Motor neuron (in vitro differentiated cells): Measurements from ENCODE around the gene GPRC5D. TPM values are rescaled to one million over a fixed set of nuclear protein-coding genes. Genes with fewer than 3 reads are reported as not detected.

Experiments used
- ATAC-seq, 8 experiments: fragments of 200-7000 bp; cut with Tn5 transposase; replicated peaks in 6 of 8; 2 replicates each; pipeline ENCODE4 v1.8.0; 2021; ENCODE audit warnings: mild to moderate bottlenecking in 8 of 8, moderate library complexity in 8 of 8
- H3K27ac ChIP-seq, 2 donors: fragments of 250-450 bp; sonication (Bioruptor Pico); 2 replicates each; pipeline ENCODE4 v1.9.0; 2021; ENCODE audit warnings: antibody characterized with exemption in 2 of 2, mild to moderate bottlenecking in 2 of 2, moderate library complexity in 1 of 2
- H3K4me1 ChIP-seq, 2 donors: fragments of 250-450 bp; sonication (Bioruptor Pico); replicated peaks in 1 of 2; 2 replicates each; pipeline ENCODE4 v1.6.1; 2021; ENCODE audit warnings: antibody characterized with exemption in 2 of 2, mild to moderate bottlenecking in 2 of 2, moderate library complexity in 1 of 2
- H3K4me3 ChIP-seq, 5 donors: fragments of 250-450 bp; sonication (Bioruptor Pico); 2 replicates each; pipeline ENCODE4 v1.9.0; 2021; ENCODE audit warnings: antibody characterized with exemption in 5 of 5, mild to moderate bottlenecking in 5 of 5, moderate library complexity in 4 of 5
- WGBS, 10 experiments: fragments of 450-650 bp; shearing (Covaris generic); methylation state at CpG; one replicate each; pipeline ENCODE4 v1.0.0; 2022; 5-methylcytosine and 5-hydroxymethylcytosine counted together
- in situ Hi-C, 9 experiments: fragments of 400-800 bp; cut with MboI; loops; one replicate each; pipeline ENCODE4 v1.15.0; 2021; ENCODE audit warnings: low sequenced_read_pairs in 9 of 9, low pct_unique_long_range_greater_than_20kb in 2 of 9; ENCODE audit not compliant: unreplicated experiment in 9 of 9
- total RNA-seq, 8 experiments: library from RNA; unstranded; fragments of 300-600 nt; gene quantifications; 2 replicates each; pipeline versions ENCODE4 v1.2.3 to v1.2.4, GENCODE V29; 2022

The GPRC5D gene
- total RNA-seq = 1 to 10 TPM in 2 of 8 experiments, under 1 TPM in 3, not detected in 3; 0.66 to 4.7 (median 0.88) TPM

DNA sequence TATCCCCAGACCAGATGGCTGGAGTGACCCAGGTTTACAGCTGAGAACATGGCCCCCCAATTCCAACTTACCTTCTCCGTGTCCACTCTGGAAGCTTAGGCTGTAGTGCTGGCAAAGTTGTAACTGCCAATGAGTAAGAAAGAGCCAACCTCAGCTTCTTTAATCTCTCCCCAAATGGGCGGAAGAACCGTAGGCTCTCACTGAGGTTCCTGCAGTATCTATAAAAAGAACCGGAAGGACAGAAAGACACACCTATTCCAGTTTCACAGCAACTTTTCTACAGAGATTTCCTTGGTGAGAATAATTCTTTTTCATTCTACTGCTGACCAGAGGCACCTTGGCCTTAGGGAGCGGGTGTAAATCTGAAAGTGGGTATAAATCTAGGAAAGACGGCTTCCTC lies at the start of gene GPRC5D:
Gene GPRC5D, minus strand, starts transcription at position 135 of the 400 bp plus-strand sequence. CDS start 1,786 bp downstream, outside the sequence.
- H3K4me3 ChIP-seq = no peak within 1 kb of the TSS
- H3K27ac ChIP-seq = no peak within 1 kb of the TSS
- 81 to 100% (median 94%) methylated on average over 2 to 6 of the region's 6 CpGs; no CpG with 5 or more reads in 1 of the 10 experiments for WGBS, 10 experiments
- in situ Hi-C loops = no loop called here
- no peaks in the 10 kb centered on the region for H3K4me1 ChIP-seq
- ATAC-seq = no peak

DNA sequence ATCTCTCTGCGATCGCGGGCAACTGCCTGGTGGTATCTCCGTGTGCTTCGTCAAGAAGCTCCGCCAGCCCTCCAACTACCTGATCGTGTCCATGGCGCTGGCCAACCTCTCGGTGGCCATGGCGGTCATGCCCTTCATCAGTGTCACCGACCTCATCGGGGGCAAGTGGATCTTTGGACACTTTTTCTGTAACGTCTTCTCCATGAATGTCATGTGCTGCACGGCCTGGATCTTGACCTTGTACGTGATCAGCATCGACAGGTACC lies 49.7 kb upstream of the GPRC5D start:
- 70 to 93% methylated on average over 3 to 4 of the region's 16 CpGs; no CpG with 5 or more reads in 8 of the 10 experiments for WGBS, 10 experiments
- Histone ChIP-seq H3K27ac (no peak overlapping the region), H3K4me1 (peaks cover 0 to 5% of the 10 kb centered on the region in 2 donors), H3K4me3 (peak overlapping the region; percentile 46 to 68 (median 58))
- no peak for ATAC-seq
- in situ Hi-C loops = loop anchor here in 1 of 9 experiments (25.0 kb wide), 1 partner anchor 211 kb away; no protein-coding TSS in a partner anchor

DNA sequence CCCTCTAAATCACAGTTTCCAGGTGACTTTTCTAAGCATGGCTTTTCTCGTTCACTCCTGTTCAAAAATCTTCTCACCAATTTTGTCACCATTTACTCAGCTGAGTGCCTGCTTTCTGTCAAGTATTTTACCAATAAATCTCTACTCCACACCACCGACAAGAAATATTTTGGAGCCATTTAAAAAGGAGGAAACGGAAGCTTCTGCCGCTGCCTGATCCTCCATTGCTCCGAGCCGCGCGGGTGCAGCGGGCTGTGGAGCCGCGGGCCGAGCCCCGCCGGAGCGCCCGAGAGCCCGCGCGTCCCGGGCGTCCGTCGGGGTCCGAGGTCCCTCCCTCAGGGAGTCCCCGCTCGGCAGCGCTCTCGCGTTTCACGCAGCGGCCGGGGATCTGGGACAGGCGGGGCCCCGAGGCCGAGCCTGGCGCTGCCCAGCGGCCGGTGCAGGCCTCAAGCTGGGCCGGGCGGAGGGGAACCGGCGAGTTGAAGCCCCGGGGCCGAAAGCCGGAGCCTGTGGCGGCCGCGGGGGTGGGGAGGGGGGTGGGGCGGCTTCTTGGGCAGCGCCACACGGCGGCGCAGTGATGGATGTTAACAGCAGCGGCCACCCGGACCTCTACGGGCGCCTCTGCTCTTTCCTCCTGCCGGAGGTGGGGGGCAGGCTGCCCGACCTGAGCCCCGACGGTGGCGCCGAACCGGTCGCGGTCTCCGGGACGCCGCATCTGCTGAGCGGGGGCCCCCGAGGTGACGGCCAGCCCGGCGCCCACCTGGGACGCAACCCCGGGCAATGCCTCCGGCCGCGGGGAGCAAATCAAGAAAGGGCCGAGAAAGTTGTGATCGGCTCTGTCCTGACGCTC lies 49.2 kb upstream of the GPRC5D start:
- peaks cover 0 to 5% of the 10 kb centered on the region in 2 donors for H3K4me1 ChIP-seq
- WGBS, 10 experiments = 0 to 24% (median 0%) methylated on average over 2 to 14 of the region's 82 CpGs; no CpG with 5 or more reads in 3 of the 10 experiments
- ATAC-seq = peak; percentile 17 to 44 (median 32)
- in situ Hi-C loops = loop anchor here in 1 of 9 experiments (25.0 kb wide), 1 partner anchor 211 kb away; no protein-coding TSS in a partner anchor
- peak overlapping the region; percentile 38 to 75 for H3K27ac ChIP-seq
- peak overlapping the region; percentile 46 to 68 (median 58) for H3K4me3 ChIP-seq

DNA sequence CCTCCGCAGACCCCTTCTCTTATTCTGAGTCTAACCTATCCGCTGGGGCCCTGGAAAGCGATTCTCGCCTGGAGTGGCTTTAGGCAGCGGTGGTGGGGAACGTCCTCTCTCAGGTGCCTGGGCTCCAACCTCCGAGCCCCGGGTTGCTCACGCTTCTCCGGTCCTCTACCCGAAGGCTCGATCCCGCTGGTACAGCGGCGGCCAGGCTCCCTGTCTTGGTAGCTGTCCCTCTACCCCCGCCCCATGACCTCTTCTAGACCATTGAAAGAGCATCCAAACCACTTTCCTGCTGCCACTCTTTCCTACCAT lies 48.6 kb upstream of the GPRC5D start:
- in situ Hi-C loops = loop anchor here in 1 of 9 experiments (25.0 kb wide), 1 partner anchor 212 kb away; no protein-coding TSS in a partner anchor
- ATAC-seq = peak; percentile 39 to 60 (median 56)

DNA sequence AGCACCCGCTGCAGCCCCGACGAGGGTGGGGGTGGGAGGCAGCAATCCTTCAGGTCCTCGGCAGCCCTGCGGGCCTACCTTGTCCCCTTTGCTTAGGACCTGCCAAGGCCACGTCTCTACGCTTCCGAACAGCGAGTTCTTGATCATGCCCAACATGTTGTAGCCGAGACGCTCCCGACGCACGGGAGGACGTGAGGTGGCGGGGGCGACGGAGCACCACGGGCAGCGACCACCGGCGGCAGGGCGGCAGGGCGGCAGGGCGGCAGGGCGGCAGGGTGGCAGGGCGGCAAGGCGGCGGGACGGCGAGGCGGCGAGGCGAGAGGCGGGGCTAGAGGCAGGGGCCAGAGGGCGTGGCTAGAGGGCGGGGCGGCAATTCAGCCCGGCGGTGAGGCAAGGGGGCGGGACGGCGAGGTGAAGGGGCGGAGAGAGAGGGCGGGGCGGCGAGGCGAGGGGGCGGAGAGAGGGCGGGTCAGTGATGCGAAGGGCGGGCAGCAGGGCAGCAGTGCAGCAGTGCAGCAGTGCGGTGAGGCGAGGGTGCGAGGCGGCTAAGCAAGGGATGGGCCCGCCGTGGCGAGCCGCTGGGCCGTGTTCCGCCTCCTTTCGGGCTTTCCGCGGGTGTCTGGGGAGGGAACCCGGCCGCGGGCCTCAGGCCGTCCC lies 48.1 kb upstream of the GPRC5D start, which contains the start of gene HEBP1:
Gene HEBP1, minus strand, starts transcription at position 307 of the 657 bp plus-strand sequence. Its CDS starts 151 bp downstream, at position 156.
- peaks cover 0 to 5% of the 10 kb centered on the region in 2 donors for H3K4me1 ChIP-seq
- H3K27ac ChIP-seq = peak within 1 kb of the TSS; percentile 38 to 75
- WGBS, 10 experiments = 0% methylated on average over 2 to 7 of the region's 69 CpGs; no CpG with 5 or more reads in 7 of the 10 experiments
- H3K4me3 ChIP-seq = peak within 1 kb of the TSS; percentile 46 to 68 (median 58)
- in situ Hi-C loops = loop anchor here in 1 of 9 experiments (25.0 kb wide), 1 partner anchor 212 kb away; no protein-coding TSS in a partner anchor
- peak; percentile 81 to 93 (median 90) for ATAC-seq

More for the DNA sequence above, 48.6 kb upstream of the GPRC5D start:
- WGBS, 10 experiments = 0 to 2% (median 0%) methylated on average over 1 to 10 of the region's 16 CpGs; no CpG with 5 or more reads in 7 of the 10 experiments
- peaks cover 0 to 5% of the 10 kb centered on the region in 2 donors for H3K4me1 ChIP-seq
- H3K27ac ChIP-seq = peak overlapping the region in 1 of 2 donors; percentile 12
- peak overlapping the region; percentile 46 to 68 (median 58) for H3K4me3 ChIP-seq

- H3K4me1 ChIP-seq = peaks cover 0 to 5% of the 10 kb centered on the region in 2 donors
- H3K27ac ChIP-seq = no peak overlapping the region
- peak overlapping the region; percentile 46 to 68 (median 58) for H3K4me3 ChIP-seq
- ATAC-seq = peak in 4 of 8 experiments; percentile 5 to 36 (median 14)
- in situ Hi-C loops = no loop called here
- WGBS, 10 experiments = 2 to 21% (median 13%) methylated on average over 2 to 21 of the region's 22 CpGs; no CpG with 5 or more reads in 2 of the 10 experiments
Measured at GRCh38 chr12:12999271-12999958, 47.4 kb upstream of the GPRC5D start.

DNA sequence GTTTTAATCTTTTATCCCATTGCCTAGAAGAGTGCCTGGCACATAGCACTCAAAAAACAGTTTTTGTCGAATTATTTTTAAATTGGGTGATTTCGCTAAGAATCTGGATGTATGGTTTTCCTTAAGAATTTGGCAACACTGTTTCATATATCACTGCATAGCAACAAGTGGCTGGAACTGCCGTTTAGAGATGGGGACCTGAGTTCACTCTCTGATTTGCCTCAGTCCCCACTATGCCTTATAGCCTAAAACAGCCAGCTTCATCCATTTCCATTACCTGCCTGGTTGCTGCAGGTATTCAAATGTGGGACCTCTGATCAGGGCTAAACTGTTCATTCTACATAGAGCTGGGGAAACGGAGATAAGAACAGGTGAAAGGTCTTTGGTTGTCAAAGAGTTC lies 46.3 kb upstream of the GPRC5D start:
- H3K4me1 ChIP-seq = peaks cover 0 to 5% of the 10 kb centered on the region in 2 donors
- in situ Hi-C loops = no loop called here
- ATAC-seq = no peak
- 50 to 100% (median 93%) methylated on average over 1 to 4 of the region's 4 CpGs; no CpG with 5 or more reads in 1 of the 10 experiments for whole genome bisulfite sequencing, 10 experiments
- H3K27ac ChIP-seq = no peak overlapping the region
- H3K4me3 ChIP-seq = no peak overlapping the region

GRCh38 chr12:12997734-12998133 lies 45.8 kb upstream of the GPRC5D start:
- Histone ChIP-seq H3K4me1 (peaks cover 0 to 5% of the 10 kb centered on the region in 2 donors), H3K4me3 (no peak overlapping the region), H3K27ac (no peak overlapping the region)
- no peak for ATAC-seq
- 60 to 100% (median 100%) methylated on average over 1 of the region's 2 CpGs; no CpG with 5 or more reads in 7 of the 10 experiments for WGBS, 10 experiments
- in situ Hi-C loops = no loop called here

- no peak overlapping the region for H3K27ac ChIP-seq
- in situ Hi-C loops = no loop called here
Measured at GRCh38 chr12:12997156-12997555, 45.2 kb upstream of the GPRC5D start.

GRCh38 chr12:12996209-12996608 lies 44.2 kb upstream of the GPRC5D start:
- Histone ChIP-seq H3K4me3 (no peak overlapping the region), H3K4me1 (peaks cover 2 to 4% of the 10 kb centered on the region in 2 donors), H3K27ac (no peak overlapping the region)
- in situ Hi-C loops = no loop called here
- no peak for ATAC-seq
- WGBS, 10 experiments = 85 to 90% (median 89%) methylated on average over 1 to 3 of the region's 3 CpGs; no CpG with 5 or more reads in 7 of the 10 experiments

More at GRCh38 chr12:12997156-12997555, 45.2 kb upstream of the GPRC5D start:
- Histone ChIP-seq H3K4me1 (peaks cover 0 to 5% of the 10 kb centered on the region in 2 donors), H3K4me3 (no peak overlapping the region)
- WGBS, 10 experiments = 10 to 100% (median 73%) methylated on average over 1 to 3 of the region's 3 CpGs; no CpG with 5 or more reads in 2 of the 10 experiments
- no peak for ATAC-seq

GRCh38 chr12:12995088-12995487 lies 43.1 kb upstream of the GPRC5D start:
- in situ Hi-C loops = no loop called here
- Histone ChIP-seq H3K4me3 (no peak overlapping the region), H3K4me1 (peaks cover 13 to 16% of the 10 kb centered on the region in 2 donors), H3K27ac (no peak overlapping the region)
- 80 to 100% (median 100%) methylated on average over 1 to 3 of the region's 3 CpGs; no CpG with 5 or more reads in 1 of the 10 experiments for WGBS, 10 experiments
- ATAC-seq = no peak

DNA sequence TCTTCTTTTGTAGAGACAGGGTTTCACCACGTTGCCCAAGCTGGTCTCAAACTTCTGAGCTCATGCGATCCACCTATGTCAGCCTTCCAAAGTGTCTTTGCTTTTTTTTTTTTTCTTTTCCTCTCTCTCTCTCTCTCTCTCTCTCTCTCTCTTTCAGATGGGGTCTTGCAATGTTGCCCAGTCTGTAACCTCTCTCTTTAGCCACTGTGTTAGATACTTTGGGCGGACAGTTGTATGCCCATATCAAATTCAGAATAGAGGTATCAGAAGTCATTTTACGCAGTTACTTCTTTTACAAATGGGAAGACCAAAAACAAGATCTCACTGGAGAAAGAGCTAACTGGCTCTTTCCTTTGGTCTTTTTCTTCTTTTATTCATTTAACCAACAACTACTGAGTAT lies 41.4 kb upstream of the GPRC5D start:
- H3K4me1 ChIP-seq = peaks cover 13 to 19% of the 10 kb centered on the region in 2 donors
- H3K4me3 ChIP-seq = no peak overlapping the region
- 75 to 100% (median 94%) methylated on average over 2 to 4 of the region's 4 CpGs for WGBS, 10 experiments
- ATAC-seq = no peak
- in situ Hi-C loops = no loop called here
- H3K27ac ChIP-seq = no peak overlapping the region
